PFSK-1 (cell line): ENCODE measurements around the gene SAP25.

Source experiments
- FOXP2 ChIP-seq: optimal IDR thresholded peaks from 2 replicates; pipeline ENCODE3; 2011; ENCODE audit warnings: borderline replicate concordance, control low read depth, inconsistent platforms; ENCODE audit not compliant: insufficient read depth; ENCODE audit errors: extremely low read length, extremely low read depth
- POLR2AphosphoS5 ChIP-seq: IDR thresholded peaks from 2 replicates; pipeline ENCODE4 v1.6.1; 2012; ENCODE audit warnings: low read depth, mild to moderate bottlenecking, control low read depth, low read length, moderate library complexity
- SIN3A ChIP-seq: IDR thresholded peaks from 2 replicates; pipeline ENCODE4 v1.6.1; 2012; ENCODE audit warnings: mild to moderate bottlenecking, low read length, moderate library complexity, borderline replicate concordance; ENCODE audit not compliant: insufficient read depth
- TAF1 ChIP-seq: IDR thresholded peaks from 2 replicates; pipeline ENCODE4 v1.6.1; 2012; ENCODE audit warnings: low read length, control low read depth, borderline replicate concordance; ENCODE audit not compliant: insufficient read depth
- TF ChIP-seq, protein P1 (sequence below), 2 experiments: IDR thresholded peaks; 2 replicates each; pipeline versions ENCODE4 v1.6.1 to v1.8.0; 2011 to 2012; ENCODE audit warnings: low read depth in 2 of 2, low read length in 2 of 2, control low read depth in 1 of 2, inconsistent platforms in 1 of 2, mild to moderate bottlenecking in 1 of 2, moderate library complexity in 1 of 2; ENCODE audit not compliant: insufficient read depth in 1 of 2

DNA sequence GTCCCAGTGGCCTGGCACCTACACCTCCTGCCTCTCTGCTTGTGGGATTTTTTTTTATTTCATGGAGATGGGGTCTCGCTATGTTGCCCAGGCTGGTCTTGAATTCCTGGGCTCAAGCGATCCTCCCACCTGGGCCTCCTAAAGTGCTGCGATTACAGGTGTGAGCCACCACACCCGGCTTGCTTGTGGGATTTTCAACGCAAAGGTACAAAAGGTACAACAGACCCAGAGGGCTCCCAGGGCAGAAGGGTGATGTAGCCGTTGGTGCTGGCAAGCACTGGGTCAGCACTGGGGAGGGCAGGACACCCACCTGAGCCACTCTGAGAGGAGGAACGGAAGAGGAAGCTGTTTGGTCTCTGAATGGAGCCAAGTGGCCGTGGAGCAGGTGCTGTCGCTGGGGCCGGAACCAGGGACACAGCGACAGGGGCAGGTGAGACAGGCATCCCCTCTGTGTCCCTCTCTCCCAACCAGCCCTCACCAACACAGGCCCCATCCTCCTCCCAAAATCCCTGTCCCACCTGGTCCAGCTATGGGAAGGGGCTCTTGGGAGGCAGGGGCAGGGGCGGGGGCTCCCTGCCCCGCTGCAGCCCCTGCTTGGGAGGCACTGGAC lies 2.8 kb upstream of the SAP25 start:
- TF ChIP-seq POLR2AphosphoS5 (no peak), TAF1 (no peak), SIN3A (no peak), FOXP2 (no peak)
- TF ChIP-seq, protein P1, sequence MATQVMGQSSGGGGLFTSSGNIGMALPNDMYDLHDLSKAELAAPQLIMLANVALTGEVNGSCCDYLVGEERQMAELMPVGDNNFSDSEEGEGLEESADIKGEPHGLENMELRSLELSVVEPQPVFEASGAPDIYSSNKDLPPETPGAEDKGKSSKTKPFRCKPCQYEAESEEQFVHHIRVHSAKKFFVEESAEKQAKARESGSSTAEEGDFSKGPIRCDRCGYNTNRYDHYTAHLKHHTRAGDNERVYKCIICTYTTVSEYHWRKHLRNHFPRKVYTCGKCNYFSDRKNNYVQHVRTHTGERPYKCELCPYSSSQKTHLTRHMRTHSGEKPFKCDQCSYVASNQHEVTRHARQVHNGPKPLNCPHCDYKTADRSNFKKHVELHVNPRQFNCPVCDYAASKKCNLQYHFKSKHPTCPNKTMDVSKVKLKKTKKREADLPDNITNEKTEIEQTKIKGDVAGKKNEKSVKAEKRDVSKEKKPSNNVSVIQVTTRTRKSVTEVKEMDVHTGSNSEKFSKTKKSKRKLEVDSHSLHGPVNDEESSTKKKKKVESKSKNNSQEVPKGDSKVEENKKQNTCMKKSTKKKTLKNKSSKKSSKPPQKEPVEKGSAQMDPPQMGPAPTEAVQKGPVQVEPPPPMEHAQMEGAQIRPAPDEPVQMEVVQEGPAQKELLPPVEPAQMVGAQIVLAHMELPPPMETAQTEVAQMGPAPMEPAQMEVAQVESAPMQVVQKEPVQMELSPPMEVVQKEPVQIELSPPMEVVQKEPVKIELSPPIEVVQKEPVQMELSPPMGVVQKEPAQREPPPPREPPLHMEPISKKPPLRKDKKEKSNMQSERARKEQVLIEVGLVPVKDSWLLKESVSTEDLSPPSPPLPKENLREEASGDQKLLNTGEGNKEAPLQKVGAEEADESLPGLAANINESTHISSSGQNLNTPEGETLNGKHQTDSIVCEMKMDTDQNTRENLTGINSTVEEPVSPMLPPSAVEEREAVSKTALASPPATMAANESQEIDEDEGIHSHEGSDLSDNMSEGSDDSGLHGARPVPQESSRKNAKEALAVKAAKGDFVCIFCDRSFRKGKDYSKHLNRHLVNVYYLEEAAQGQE (IDR thresholded peaks at IDR 0.05; ENCODE audit: insufficient read depth in 1 of 2, low read depth in 2 of 2, low read length in 2 of 2): no peak
